K562 (cell line): Measurements from ENCODE around the gene NCOA3. TPM values are rescaled to one million over a fixed set of nuclear protein-coding genes. Genes with fewer than 3 reads are reported as not detected.
A peak's percentile ranks its signal among the peaks of the same experiment; 100 is the strongest.

Experiments
- ATAC-seq: fragments of 200-7000 bp; cut with Tn5 transposase; 3 replicates; pipeline ENCODE4 v1.9.1; 2020; ENCODE audit warnings: moderate library complexity
- BruUV-seq: library from RNA; stranded (reverse); fragments of 400-500 nt; replicated peaks from 2 replicates; lab custom pipeline; 2021; lab: Mats Ljungman, UMichigan
- CTCF ChIA-PET: fragments of 300-600 bp; formaldehyde crosslinking; extraction: SDS; loops from one replicate; lab custom pipeline; 2021; ENCODE audit warnings: low intra/inter-chr PET ratio; lab: Yijun Ruan, JAX
- POLR2A ChIA-PET: fragments of 300-600, 350-650 bp; sonication (Branson Sonifier 250); formaldehyde crosslinking; extraction: SDS; loops from one replicate; lab custom pipeline; 2021; ENCODE audit warnings: antibody characterized with exemption, inconsistent platforms; lab: Yijun Ruan, JAX
- DNase-seq, 4 experiments: peaks; one replicate each; pipeline versions ENCODE4 v3.0.0 to v3.0.0-alpha.2; 2011 to 2018; ENCODE audit warnings: low spot score in 3 of 4, mixed read lengths in 3 of 4; ENCODE audit errors: extremely low read depth in 1 of 4
- FAIRE-seq: peaks from 2 replicates; lab custom pipeline; 2011; peaks lifted over from hg19 to GRCh38; lab: Jason Lieb, UNC
- H2AFZ ChIP-seq: 2 replicates; pipeline ENCODE4 v1.6.0; 2011; ENCODE audit warnings: low read depth, low read length, control low read depth, inconsistent platforms
- H3K27ac ChIP-seq: fragments of 200-600 bp; 3 replicates; pipeline ENCODE4 v1.8.0; 2011; ENCODE audit warnings: low read depth, mild to moderate bottlenecking, control low read depth, inconsistent platforms, low read length, moderate library complexity, mixed read lengths; ENCODE audit errors: extremely low read depth
- H3K27me3 ChIP-seq, 2 experiments: fragments of 300-600 bp in 1 of 2; 2 replicates in 1 of 2; 3 replicates in 1 of 2; pipeline versions ENCODE4 v1.6.0 to v1.8.0; 2011; ENCODE audit warnings: inconsistent platforms in 2 of 2, low read length in 2 of 2, mild to moderate bottlenecking in 1 of 2, mixed read lengths in 1 of 2, moderate library complexity in 1 of 2; ENCODE audit not compliant: control insufficient read depth in 2 of 2, insufficient read depth in 2 of 2
- H3K36me3 ChIP-seq: fragments of 300-600 bp; 3 replicates; pipeline ENCODE4 v1.8.0; 2011; ENCODE audit warnings: mild to moderate bottlenecking, low read length, inconsistent platforms; ENCODE audit not compliant: control insufficient read depth, insufficient read depth
- H3K4me1 ChIP-seq, 2 experiments: fragments of 200-600 bp in 1 of 2; replicated peaks in 1 of 2; 2 replicates in 1 of 2; 3 replicates in 1 of 2; pipeline versions ENCODE4 v1.5.1 to v1.8.0; 2011; ENCODE audit warnings: inconsistent platforms in 2 of 2, low read length in 2 of 2, mild to moderate bottlenecking in 1 of 2, mixed read lengths in 1 of 2, moderate library complexity in 1 of 2; ENCODE audit not compliant: control insufficient read depth in 2 of 2, insufficient read depth in 2 of 2
- H3K4me2 ChIP-seq: 2 replicates; pipeline ENCODE4 v1.6.1; 2011; ENCODE audit warnings: low read length, control low read depth, inconsistent platforms, mixed read lengths; ENCODE audit not compliant: insufficient read depth
- H3K4me3 ChIP-seq: fragments of 200-600 bp; sonication (generic), shearing (Covaris generic); 2 replicates; pipeline ENCODE4 v1.5.1; 2016; ENCODE audit warnings: control low read depth, inconsistent platforms
- H3K79me2 ChIP-seq: fragments of 200-600 bp; 3 replicates; pipeline ENCODE4 v1.8.0; 2011; ENCODE audit warnings: low read length, inconsistent platforms; ENCODE audit not compliant: control insufficient read depth, insufficient read depth
- H3K9ac ChIP-seq, 2 experiments: 2 replicates each; pipeline versions ENCODE4 v1.6.0 to v1.6.1; 2011; ENCODE audit warnings: low read depth in 2 of 2, low read length in 2 of 2, control low read depth in 1 of 2, inconsistent platforms in 1 of 2, mild to moderate bottlenecking in 1 of 2, mixed read lengths in 1 of 2; ENCODE audit not compliant: insufficient read depth in 1 of 2
- H3K9me1 ChIP-seq: one replicate; pipeline ENCODE4 v1.6.0; 2011; ENCODE audit warnings: inconsistent platforms, mild to moderate bottlenecking, low read length, moderate library complexity; ENCODE audit not compliant: control insufficient read depth, insufficient read depth
- H3K9me3 ChIP-seq: replicated peaks from 2 replicates; pipeline ENCODE4 v1.5.1; 2011; ENCODE audit warnings: low read depth, low read length, inconsistent platforms; ENCODE audit not compliant: control insufficient read depth, insufficient read depth
- H4K20me1 ChIP-seq: replicated peaks from 2 replicates; pipeline ENCODE4 v1.6.1; 2011; ENCODE audit warnings: low read length, inconsistent platforms, mixed read lengths; ENCODE audit not compliant: control insufficient read depth, insufficient read depth
- CBFA2T3 ChIP-seq: fragments of 450-650 bp; IDR thresholded peaks from 2 replicates; pipeline ENCODE4 v1.6.1; 2017
- CXXC5 ChIP-seq: fragments of 250-450 bp; sonication (Bioruptor Pico); IDR thresholded peaks from 2 replicates; pipeline ENCODE4 v1.8.0; 2022; ENCODE audit warnings: inconsistent platforms, mild to moderate bottlenecking, moderate library complexity
- DPF2 ChIP-seq: fragments of 450-650 bp; IDR thresholded peaks from 2 replicates; pipeline ENCODE4 v1.6.1; 2016
- HDAC3 ChIP-seq: fragments of 450-650 bp; IDR thresholded peaks from 2 replicates; pipeline ENCODE4 v1.6.1; 2018; ENCODE audit warnings: borderline replicate concordance, mild to moderate bottlenecking, moderate library complexity; ENCODE audit not compliant: partially characterized antibody
- L3MBTL2 ChIP-seq: fragments of 450-650 bp; IDR thresholded peaks from 2 replicates; pipeline ENCODE4 v1.6.1; 2016; ENCODE audit warnings: mild to moderate bottlenecking, moderate library complexity
- MEIS2 ChIP-seq: fragments of 450-650 bp; IDR thresholded peaks from 2 replicates; pipeline ENCODE4 v1.6.1; 2014; ENCODE audit warnings: mild to moderate bottlenecking; ENCODE audit not compliant: partially characterized antibody
- NR2C1 ChIP-seq, 2 experiments: fragments of 450-650 bp; IDR thresholded peaks; 2 replicates each; pipeline ENCODE4 v1.6.1; 2017; ENCODE audit warnings: mild to moderate bottlenecking in 2 of 2, antibody characterized with exemption in 1 of 2, inconsistent platforms in 1 of 2, missing compliant biosample characterization in 1 of 2, missing genetic modification characterization in 1 of 2
- TAL1 ChIP-seq: fragments of 450-650 bp; IDR thresholded peaks from 2 replicates; pipeline ENCODE4 v1.6.1; 2016; ENCODE audit warnings: mild to moderate bottlenecking
- TCF7 ChIP-seq: sonication (generic); IDR thresholded peaks from 2 replicates; pipeline ENCODE4 v1.6.1; 2016; ENCODE audit warnings: antibody characterized with exemption, borderline replicate concordance
- XRCC4 ChIP-seq: IDR thresholded peaks from one replicate; pipeline ENCODE4 v1.6.1; 2011; ENCODE audit not compliant: insufficient read depth, insufficient read length; ENCODE audit errors: extremely low read depth
- ZNF197 ChIP-seq: fragments of 200-800 bp; sonication (Bioruptor generic); IDR thresholded peaks from 2 replicates; pipeline ENCODE4 v1.6.1; 2016; ENCODE audit warnings: low read depth, missing genetic modification characterization, missing compliant biosample characterization
- ZNF79 ChIP-seq: fragments of 250-450 bp; sonication (Bioruptor Pico); IDR thresholded peaks from 2 replicates; pipeline ENCODE4 v1.4.0; 2020; ENCODE audit warnings: low read depth, mild to moderate bottlenecking, moderate library complexity
- WGBS: fragments of 100-300 bp; shearing (Covaris generic); methylation state at CpG from one replicate; pipeline ENCODE4 v1.1.6; 2016; ENCODE audit warnings: low coverage, mixed read lengths; ENCODE audit not compliant: insufficient coverage; ENCODE audit errors: missing lambda C conversion rate; 5-methylcytosine and 5-hydroxymethylcytosine counted together
- in situ Hi-C: fragments of 300-500 bp; cut with MboI; formaldehyde crosslinking; loops from 4 replicates; pipeline ENCODE4 v1.15.0; 2018; ENCODE audit warnings: inconsistent platforms, mixed read lengths
- intact Hi-C: fragments of 100-400 bp; cut with micrococcal nuclease; formaldehyde crosslinking; loops from 2 replicates; pipeline ENCODE4 v1.14.2; 2022
- polyA plus RNA-seq, 8 experiments: library from polyadenylated mRNA; depleted of rRNA in 4 of 8; stranded (reverse) in 5 of 8; unstranded in 3 of 8; fragments of >200 nt; fragmentation: Nextera tagmentation in 2 of 8; fragmentation: Illumina TruSeq in 1 of 8; extraction: Ambion mirVana in 2 of 8; extraction: Trizol in 1 of 8; gene quantifications; 2 replicates each; pipeline versions ENCODE4 v1.2.1 to v1.2.3, GENCODE V29; 2011 to 2014; ENCODE audit warnings: inconsistent platforms in 1 of 8, missing spikeins in 1 of 8
- total RNA-seq, 7 experiments: library from RNA; depleted of rRNA in 6 of 7; stranded (reverse); fragments of >200 nt in 6 of 7; fragmentation: Illumina TruSeq in 2 of 7; extraction: Trizol in 2 of 7; gene quantifications; 2 replicates each; pipeline versions ENCODE4 v1.2.1 to v1.2.3, GENCODE V29; 2011 to 2021; ENCODE audit warnings: low replicate concordance in 1 of 7
- TF ChIP-seq, protein P1 (sequence below): fragments of 200-800 bp; sonication (Bioruptor generic); IDR thresholded peaks from 2 replicates; pipeline ENCODE4 v1.6.1; 2016; ENCODE audit warnings: missing genetic modification characterization, missing compliant biosample characterization

NCOA3 gene
- total and polyA plus RNA-seq, 9 of the 15 experiments (the other 6 are each of a cell fraction or from before 2014, with no cell fraction given): 3.2 to 24.3 (median 14.4) TPM

DNA sequence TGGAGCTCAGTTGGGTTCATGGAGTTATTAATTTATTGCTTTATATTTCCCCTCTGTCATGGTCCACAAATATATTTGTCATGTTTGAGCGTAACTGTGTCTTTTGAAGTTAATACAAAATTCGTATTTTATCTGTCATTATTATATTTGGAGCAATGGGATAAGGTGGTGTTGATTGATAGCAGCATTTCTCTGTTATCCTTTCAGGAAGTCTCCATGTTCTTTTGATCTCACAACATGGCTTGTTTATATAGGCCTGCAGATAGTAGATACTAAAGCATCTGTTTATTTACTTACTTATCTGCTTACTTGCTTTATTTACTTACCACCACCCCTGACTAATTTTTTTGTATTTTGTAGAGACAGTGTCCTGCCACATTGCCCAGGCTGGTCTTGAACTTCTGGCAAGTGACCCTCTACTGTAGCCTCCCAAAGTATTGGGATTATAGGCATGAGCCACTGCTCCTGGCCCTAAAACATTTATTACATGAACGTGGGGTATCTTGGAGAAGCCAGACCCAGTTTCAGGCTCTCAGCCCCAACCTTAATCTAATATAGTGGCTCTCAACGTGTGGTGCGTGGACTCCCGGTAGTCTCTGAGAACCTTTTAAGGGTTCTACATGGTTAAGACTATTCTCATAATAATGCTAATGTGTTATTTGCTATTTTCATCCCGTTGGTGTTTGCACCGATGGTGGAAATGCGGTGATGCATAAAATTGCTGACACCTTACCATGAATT is 104.2 kb downstream of the NCOA3 start:
- H3K9me1 ChIP-seq: peaks cover 3% of the 10 kb centered on the region
- no peak for FAIRE-seq
- peak in 3 of 4 experiments; percentile 11 to 40 (median 39) for DNase-seq
- intact Hi-C loops: loop anchor here (2.0 kb wide), 2 partner anchors 31 to 245 kb away; no protein-coding TSS in a partner anchor
- no peak overlapping the region for H3K4me3 ChIP-seq
- no peaks in the 10 kb centered on the region for H3K27me3 ChIP-seq
- H2AFZ ChIP-seq: peak overlapping the region; percentile 51; the same call in 1 of the 2 replicates
- ChIA-PET CTCF (no interaction called here), POLR2A (interaction anchor here (0.8 to 1.4 kb wide), 3 partner anchors 9 to 10 kb away, joined by 3 to 6 read pairs (median 4); no protein-coding TSS in a partner anchor)
- no peaks in the 10 kb centered on the region for H4K20me1 ChIP-seq
- in situ Hi-C loops: loop anchor here (10.0 kb wide), 1 partner anchor 321 kb away; no protein-coding TSS in a partner anchor
- H3K4me2 ChIP-seq: peak overlapping the region; percentile 63; the same call in 1 of the 2 replicates
- peak overlapping the region in 1 of 2 experiments; percentile 65; a peak in 2 of 4 replicates for H3K9ac ChIP-seq
- no TSS peak for BruUV-seq
- no peak for ATAC-seq
- H3K27ac ChIP-seq: peak overlapping the region; percentile 86
- peaks cover 6 to 54% of the 10 kb centered on the region in 2 experiments for H3K4me1 ChIP-seq
- H3K9me3 ChIP-seq: no peaks in the 10 kb centered on the region
- H3K36me3 ChIP-seq: peaks cover 4% of the 10 kb centered on the region; the same call in 1 of the 3 replicates
- 43% methylated on average over 9 of the region's 9 CpGs for WGBS
- H3K79me2 ChIP-seq: peaks cover 63% of the 10 kb centered on the region
- TF ChIP-seq TCF7: peak; percentile 3; the same call in 1 of the 2 replicates
- TF ChIP-seq ZNF79: 0 out of 2 replicates have a peak, but pooled peaks have one; percentile 7
- no peak for TF ChIP-seq L3MBTL2
- TF ChIP-seq ZNF197: 0 out of 2 replicates have a peak, but pooled peaks have one; percentile 39
- no peak for TF ChIP-seq XRCC4
- TF ChIP-seq, protein P1, sequence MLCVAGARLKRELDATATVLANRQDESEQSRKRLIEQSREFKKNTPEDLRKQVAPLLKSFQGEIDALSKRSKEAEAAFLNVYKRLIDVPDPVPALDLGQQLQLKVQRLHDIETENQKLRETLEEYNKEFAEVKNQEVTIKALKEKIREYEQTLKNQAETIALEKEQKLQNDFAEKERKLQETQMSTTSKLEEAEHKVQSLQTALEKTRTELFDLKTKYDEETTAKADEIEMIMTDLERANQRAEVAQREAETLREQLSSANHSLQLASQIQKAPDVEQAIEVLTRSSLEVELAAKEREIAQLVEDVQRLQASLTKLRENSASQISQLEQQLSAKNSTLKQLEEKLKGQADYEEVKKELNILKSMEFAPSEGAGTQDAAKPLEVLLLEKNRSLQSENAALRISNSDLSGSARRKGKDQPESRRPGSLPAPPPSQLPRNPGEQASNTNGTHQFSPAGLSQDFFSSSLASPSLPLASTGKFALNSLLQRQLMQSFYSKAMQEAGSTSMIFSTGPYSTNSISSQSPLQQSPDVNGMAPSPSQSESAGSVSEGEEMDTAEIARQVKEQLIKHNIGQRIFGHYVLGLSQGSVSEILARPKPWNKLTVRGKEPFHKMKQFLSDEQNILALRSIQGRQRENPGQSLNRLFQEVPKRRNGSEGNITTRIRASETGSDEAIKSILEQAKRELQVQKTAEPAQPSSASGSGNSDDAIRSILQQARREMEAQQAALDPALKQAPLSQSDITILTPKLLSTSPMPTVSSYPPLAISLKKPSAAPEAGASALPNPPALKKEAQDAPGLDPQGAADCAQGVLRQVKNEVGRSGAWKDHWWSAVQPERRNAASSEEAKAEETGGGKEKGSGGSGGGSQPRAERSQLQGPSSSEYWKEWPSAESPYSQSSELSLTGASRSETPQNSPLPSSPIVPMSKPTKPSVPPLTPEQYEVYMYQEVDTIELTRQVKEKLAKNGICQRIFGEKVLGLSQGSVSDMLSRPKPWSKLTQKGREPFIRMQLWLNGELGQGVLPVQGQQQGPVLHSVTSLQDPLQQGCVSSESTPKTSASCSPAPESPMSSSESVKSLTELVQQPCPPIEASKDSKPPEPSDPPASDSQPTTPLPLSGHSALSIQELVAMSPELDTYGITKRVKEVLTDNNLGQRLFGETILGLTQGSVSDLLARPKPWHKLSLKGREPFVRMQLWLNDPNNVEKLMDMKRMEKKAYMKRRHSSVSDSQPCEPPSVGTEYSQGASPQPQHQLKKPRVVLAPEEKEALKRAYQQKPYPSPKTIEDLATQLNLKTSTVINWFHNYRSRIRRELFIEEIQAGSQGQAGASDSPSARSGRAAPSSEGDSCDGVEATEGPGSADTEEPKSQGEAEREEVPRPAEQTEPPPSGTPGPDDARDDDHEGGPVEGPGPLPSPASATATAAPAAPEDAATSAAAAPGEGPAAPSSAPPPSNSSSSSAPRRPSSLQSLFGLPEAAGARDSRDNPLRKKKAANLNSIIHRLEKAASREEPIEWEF: 0 out of 2 replicates have a peak, but pooled peaks have one; percentile 62
- TF ChIP-seq CBFA2T3: peak; percentile 68
- no peak for TF ChIP-seq NR2C1 (IDR thresholded peaks at IDR 0.05)
- TF ChIP-seq NR2C1 (tag; IDR thresholded peaks at IDR 0.05): 0 out of 2 replicates have a peak, but pooled peaks have one; percentile 13
- peak; percentile 41; the same call in 1 of the 2 replicates for TF ChIP-seq TAL1
- TF ChIP-seq HDAC3: peak; percentile 2
- TF ChIP-seq MEIS2: peak; percentile 58
- TF ChIP-seq CXXC5 (CRISPR knock-in tag): peak; percentile 35; the same call in 1 of the 2 replicates
- TF ChIP-seq DPF2: peak; percentile 7; the same call in 1 of the 2 replicates
